ENCODE results near the gene RAD51B.
A peak's percentile ranks its signal among the peaks of the same experiment; 100 is the strongest.
"Not testable (repeated sequence)": the region's sequence is repeated elsewhere in the genome, so short reads cannot be mapped to it uniquely, and the experiment has no call there.

Gene RAD51B

GRCh38 chr14:68028075-68028474 lies 208.5 kb downstream of the RAD51B start:
- 80 to 82% methylated on average over 1 of the region's 1 CpG for WGBS, 2 experiments (ENCODE audit: insufficient coverage in 2 of 2)
- H3K4me1 ChIP-seq (ENCODE audit: control insufficient read depth, insufficient read depth, low read length, poor library complexity, severe bottlenecking) = no peaks in the 10 kb centered on the region
- no peak overlapping the region for H3K4me3 ChIP-seq (ENCODE audit: extremely low read depth, insufficient read depth, low read length, poor library complexity, severe bottlenecking)
- H3K9me3 ChIP-seq (ENCODE audit: control insufficient read depth, low read length) = peaks cover 20% of the 10 kb centered on the region
- no peak overlapping the region for H3K27ac ChIP-seq (ENCODE audit: low read depth, low read length, severe bottlenecking)
- H3K36me3 ChIP-seq (ENCODE audit: control insufficient read depth, insufficient read depth, low read length) = no peaks in the 10 kb centered on the region

GRCh38 chr14:68031011-68031410 lies 211.4 kb downstream of the RAD51B start:
- not testable (repeated sequence) for H3K4me1 ChIP-seq (ENCODE audit: control insufficient read depth, insufficient read depth, low read length, poor library complexity, severe bottlenecking); H3K4me3 ChIP-seq (ENCODE audit: extremely low read depth, insufficient read depth, low read length, poor library complexity, severe bottlenecking); H3K27ac ChIP-seq (ENCODE audit: low read depth, low read length, severe bottlenecking); H3K36me3 ChIP-seq (ENCODE audit: control insufficient read depth, insufficient read depth, low read length)
- peaks cover 20% of the 10 kb centered on the region for H3K9me3 ChIP-seq (ENCODE audit: control insufficient read depth, low read length)
- no CpG with 5 or more reads among the region's 1 CpG for WGBS, 2 experiments (ENCODE audit: insufficient coverage in 2 of 2)

- H3K9me3 ChIP-seq (ENCODE audit: control insufficient read depth, low read length) = peaks cover 20% of the 10 kb centered on the region
- 88 to 100% methylated on average over 1 of the region's 1 CpG for WGBS, 2 experiments (ENCODE audit: insufficient coverage in 2 of 2)
- no peaks in the 10 kb centered on the region for H3K4me1 ChIP-seq (ENCODE audit: control insufficient read depth, insufficient read depth, low read length, poor library complexity, severe bottlenecking)
- H3K27ac ChIP-seq (ENCODE audit: low read depth, low read length, severe bottlenecking) = no peak overlapping the region
- H3K4me3 ChIP-seq (ENCODE audit: extremely low read depth, insufficient read depth, low read length, poor library complexity, severe bottlenecking) = no peak overlapping the region
- H3K36me3 ChIP-seq (ENCODE audit: control insufficient read depth, insufficient read depth, low read length) = no peaks in the 10 kb centered on the region
These were observed 212.6 kb downstream of the RAD51B start for GRCh38 chr14:68032154-68032553.

- Histone ChIP-seq H3K9me3 (ENCODE audit: control insufficient read depth, low read length) (peaks cover 20% of the 10 kb centered on the region), H3K4me3 (ENCODE audit: extremely low read depth, insufficient read depth, low read length, poor library complexity, severe bottlenecking) (no peak overlapping the region), H3K4me1 (ENCODE audit: control insufficient read depth, insufficient read depth, low read length, poor library complexity, severe bottlenecking) (no peaks in the 10 kb centered on the region), H3K36me3 (ENCODE audit: control insufficient read depth, insufficient read depth, low read length) (no peaks in the 10 kb centered on the region), H3K27ac (ENCODE audit: low read depth, low read length, severe bottlenecking) (no peak overlapping the region)
- 100% methylated on average over 1 of the region's 2 CpGs for WGBS, 2 experiments (ENCODE audit: insufficient coverage in 2 of 2)
These were observed 213.9 kb downstream of the RAD51B start for GRCh38 chr14:68033336-68033932.

GRCh38 chr14:68034896-68035295 lies 215.3 kb downstream of the RAD51B start:
- H3K9me3 ChIP-seq (ENCODE audit: control insufficient read depth, low read length) = peaks cover 14% of the 10 kb centered on the region
- no CpG with 5 or more reads among the region's 2 CpGs for WGBS, 2 experiments (ENCODE audit: insufficient coverage in 2 of 2)
- no peaks in the 10 kb centered on the region for H3K36me3 ChIP-seq (ENCODE audit: control insufficient read depth, insufficient read depth, low read length)
- H3K4me1 ChIP-seq (ENCODE audit: control insufficient read depth, insufficient read depth, low read length, poor library complexity, severe bottlenecking) = no peaks in the 10 kb centered on the region
- no peak overlapping the region for H3K27ac ChIP-seq (ENCODE audit: low read depth, low read length, severe bottlenecking)
- no peak overlapping the region for H3K4me3 ChIP-seq (ENCODE audit: extremely low read depth, insufficient read depth, low read length, poor library complexity, severe bottlenecking)

GRCh38 chr14:68036202-68036601 lies 216.6 kb downstream of the RAD51B start:
- peaks cover under 1% of the 10 kb centered on the region for H3K9me3 ChIP-seq (ENCODE audit: control insufficient read depth, low read length)
- H3K36me3 ChIP-seq (ENCODE audit: control insufficient read depth, insufficient read depth, low read length) = no peaks in the 10 kb centered on the region
- H3K27ac ChIP-seq (ENCODE audit: low read depth, low read length, severe bottlenecking) = no peak overlapping the region
- no peak overlapping the region for H3K4me3 ChIP-seq (ENCODE audit: extremely low read depth, insufficient read depth, low read length, poor library complexity, severe bottlenecking)
- WGBS, 2 experiments (ENCODE audit: insufficient coverage in 2 of 2) = 82 to 85% methylated on average over 3 to 4 of the region's 6 CpGs
- no peaks in the 10 kb centered on the region for H3K4me1 ChIP-seq (ENCODE audit: control insufficient read depth, insufficient read depth, low read length, poor library complexity, severe bottlenecking)

GRCh38 chr14:68039593-68039992 lies 220.0 kb downstream of the RAD51B start:
- no peak overlapping the region for H3K27ac ChIP-seq (ENCODE audit: low read depth, low read length, severe bottlenecking)
- H3K4me3 ChIP-seq (ENCODE audit: extremely low read depth, insufficient read depth, low read length, poor library complexity, severe bottlenecking) = no peak overlapping the region
- H3K4me1 ChIP-seq (ENCODE audit: control insufficient read depth, insufficient read depth, low read length, poor library complexity, severe bottlenecking) = peaks cover 10% of the 10 kb centered on the region
- no peaks in the 10 kb centered on the region for H3K9me3 ChIP-seq (ENCODE audit: control insufficient read depth, low read length)
- H3K36me3 ChIP-seq (ENCODE audit: control insufficient read depth, insufficient read depth, low read length) = no peaks in the 10 kb centered on the region

GRCh38 chr14:68040633-68041369 lies 221.2 kb downstream of the RAD51B start:
- WGBS, 2 experiments (ENCODE audit: insufficient coverage in 2 of 2) = 62 to 64% methylated on average over 3 to 5 of the region's 6 CpGs
- Histone ChIP-seq H3K9me3 (ENCODE audit: control insufficient read depth, low read length) (no peaks in the 10 kb centered on the region), H3K4me1 (ENCODE audit: control insufficient read depth, insufficient read depth, low read length, poor library complexity, severe bottlenecking) (peaks cover 10% of the 10 kb centered on the region), H3K36me3 (ENCODE audit: control insufficient read depth, insufficient read depth, low read length) (no peaks in the 10 kb centered on the region), H3K4me3 (ENCODE audit: extremely low read depth, insufficient read depth, low read length, poor library complexity, severe bottlenecking) (no peak overlapping the region), H3K27ac (ENCODE audit: low read depth, low read length, severe bottlenecking) (no peak overlapping the region)

GRCh38 chr14:68041876-68042354 lies 222.3 kb downstream of the RAD51B start:
- Histone ChIP-seq H3K27ac (ENCODE audit: low read depth, low read length, severe bottlenecking) (no peak overlapping the region), H3K36me3 (ENCODE audit: control insufficient read depth, insufficient read depth, low read length) (no peaks in the 10 kb centered on the region), H3K4me1 (ENCODE audit: control insufficient read depth, insufficient read depth, low read length, poor library complexity, severe bottlenecking) (peaks cover 10% of the 10 kb centered on the region), H3K4me3 (ENCODE audit: extremely low read depth, insufficient read depth, low read length, poor library complexity, severe bottlenecking) (no peak overlapping the region), H3K9me3 (ENCODE audit: control insufficient read depth, low read length) (no peaks in the 10 kb centered on the region)
- 50 to 83% methylated on average over 1 of the region's 3 CpGs for WGBS, 2 experiments (ENCODE audit: insufficient coverage in 2 of 2)

- H3K9me3 ChIP-seq (ENCODE audit: control insufficient read depth, low read length) = no peaks in the 10 kb centered on the region
- no peaks in the 10 kb centered on the region for H3K36me3 ChIP-seq (ENCODE audit: control insufficient read depth, insufficient read depth, low read length)
- no peak overlapping the region for H3K4me3 ChIP-seq (ENCODE audit: extremely low read depth, insufficient read depth, low read length, poor library complexity, severe bottlenecking)
- WGBS, 2 experiments (ENCODE audit: insufficient coverage in 2 of 2) = 83% methylated on average over 1 of the region's 2 CpGs; no CpG with 5 or more reads in 1 of the 2 experiments
- H3K4me1 ChIP-seq (ENCODE audit: control insufficient read depth, insufficient read depth, low read length, poor library complexity, severe bottlenecking) = peaks cover 10% of the 10 kb centered on the region
- peak overlapping the region; percentile 3 for H3K27ac ChIP-seq (ENCODE audit: low read depth, low read length, severe bottlenecking)
These were observed 223.1 kb downstream of the RAD51B start for GRCh38 chr14:68042586-68043210.

- Histone ChIP-seq H3K4me3 (ENCODE audit: extremely low read depth, insufficient read depth, low read length, poor library complexity, severe bottlenecking) (no peak overlapping the region), H3K4me1 (ENCODE audit: control insufficient read depth, insufficient read depth, low read length, poor library complexity, severe bottlenecking) (peaks cover 10% of the 10 kb centered on the region), H3K36me3 (ENCODE audit: control insufficient read depth, insufficient read depth, low read length) (no peaks in the 10 kb centered on the region), H3K27ac (ENCODE audit: low read depth, low read length, severe bottlenecking) (no peak overlapping the region), H3K9me3 (ENCODE audit: control insufficient read depth, low read length) (no peaks in the 10 kb centered on the region)
These were observed 224.2 kb downstream of the RAD51B start for GRCh38 chr14:68043752-68044151.

All from mesodermal cell (in vitro differentiated cells).